ENCODE measurements around the gene LDB3.
"Not testable (repeated sequence)": the region's sequence is repeated elsewhere in the genome, so short reads cannot be mapped to it uniquely, and the experiment has no call there.

The LDB3 gene

GRCh38 chr10:86668297-86669165 is at the start of gene LDB3:
LDB3 (plus strand) TSS chr10:86668511; CDS start chr10:86668692, 181 bp downstream.
- no peak for DNase-seq

- no peak for DNase-seq
Measured at GRCh38 chr10:86628311-86628710, 40.0 kb upstream of the LDB3 start.

GRCh38 chr10:86630079-86630478 is 38.2 kb upstream of the LDB3 start:
- DNase-seq, result no peak

GRCh38 chr10:86632009-86632800 is 36.1 kb upstream of the LDB3 start:
- no peak for DNase-seq

GRCh38 chr10:86632951-86633350 is 35.4 kb upstream of the LDB3 start:
- DNase-seq, result no peak

GRCh38 chr10:86635402-86635801 is 32.9 kb upstream of the LDB3 start:
- no peak for DNase-seq

GRCh38 chr10:86636311-86636710 is 32.0 kb upstream of the LDB3 start:
- no peak for DNase-seq

GRCh38 chr10:86642021-86642420 is 26.3 kb upstream of the LDB3 start:
- no peak for DNase-seq

- DNase-seq, result no peak
Measured at GRCh38 chr10:86642499-86642898, 25.8 kb upstream of the LDB3 start.

GRCh38 chr10:86644152-86644793 is 24.0 kb upstream of the LDB3 start:
- DNase-seq, result no peak

GRCh38 chr10:86644794-86645445 is 23.4 kb upstream of the LDB3 start:
- DNase-seq, result no peak

GRCh38 chr10:86645621-86646165 is 22.6 kb upstream of the LDB3 start:
- DNase-seq, result not testable (repeated sequence)

GRCh38 chr10:86646532-86646931 is 21.8 kb upstream of the LDB3 start:
- no peak for DNase-seq

GRCh38 chr10:86646933-86647332 is 21.4 kb upstream of the LDB3 start:
- no peak for DNase-seq

GRCh38 chr10:86647773-86648703 is 20.3 kb upstream of the LDB3 start:
- no peak for DNase-seq

- DNase-seq, result no peak
Measured at GRCh38 chr10:86648704-86649427, 19.4 kb upstream of the LDB3 start.

GRCh38 chr10:86649471-86650150 is 18.7 kb upstream of the LDB3 start:
- no peak for DNase-seq

GRCh38 chr10:86650151-86650550 is 18.2 kb upstream of the LDB3 start:
- DNase-seq, result no peak

- DNase-seq, result no peak
Measured at GRCh38 chr10:86651021-86651471, 17.3 kb upstream of the LDB3 start.

All from inflammatory macrophage treated with lipopolysaccharide for 4 hours (primary cell).